GM19463 (cell line): ENCODE data around the gene ZNF689.
A peak's percentile ranks its signal among the peaks of the same experiment; 100 is the strongest.
"Not testable (repeated sequence)": the region's sequence is repeated elsewhere in the genome, so short reads cannot be mapped to it uniquely, and the experiment has no call there.

Experiments
- ATAC-seq: cut with Tn5 transposase; IDR thresholded peaks from one replicate; pipeline ENCODE4 v1.9.1; 2021; ENCODE audit warnings: mild to moderate bottlenecking, moderate library complexity; ENCODE audit not compliant: unreplicated experiment

The ZNF689 gene

DNA sequence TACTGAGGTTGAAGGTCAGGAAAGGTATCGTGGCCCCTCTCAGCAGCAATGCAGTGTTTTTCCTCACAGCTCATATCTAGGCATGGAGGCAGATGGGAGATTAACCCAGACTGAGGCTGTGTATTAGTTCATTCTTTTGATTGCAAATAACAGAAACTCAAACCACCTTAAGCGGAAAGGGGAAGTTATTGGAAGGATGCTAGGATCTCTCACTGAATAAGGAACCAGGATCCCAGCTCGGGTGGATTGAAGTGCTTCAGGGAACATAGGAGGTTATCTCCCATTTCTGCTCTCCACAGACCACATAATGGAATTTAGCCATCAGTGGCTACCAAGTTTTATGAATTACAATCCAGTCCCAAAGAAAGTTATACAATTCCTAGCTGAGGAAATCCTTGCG is 8.2 kb downstream of the ZNF689 start:
- ATAC-seq, result no peak

DNA sequence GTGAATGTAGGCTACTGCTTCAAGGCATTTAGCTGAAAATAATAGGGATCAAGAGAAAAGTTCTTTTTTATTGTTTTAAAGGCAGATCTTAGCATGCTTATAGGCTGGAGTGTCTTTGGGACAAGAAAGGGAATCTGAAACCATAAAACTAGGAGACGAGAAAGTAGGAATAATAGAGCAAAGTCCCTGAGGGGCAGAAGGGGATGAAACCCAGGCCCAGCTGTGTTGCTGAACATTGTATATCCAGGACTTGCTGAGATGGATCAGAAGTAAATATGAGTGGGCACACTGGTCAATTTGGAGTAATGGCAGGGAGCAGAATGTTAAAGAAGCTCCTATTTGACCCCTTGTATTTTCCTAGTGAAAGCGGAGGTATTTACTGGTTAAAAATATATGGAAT is 9.3 kb downstream of the ZNF689 start:
- ATAC-seq, result no peak

DNA sequence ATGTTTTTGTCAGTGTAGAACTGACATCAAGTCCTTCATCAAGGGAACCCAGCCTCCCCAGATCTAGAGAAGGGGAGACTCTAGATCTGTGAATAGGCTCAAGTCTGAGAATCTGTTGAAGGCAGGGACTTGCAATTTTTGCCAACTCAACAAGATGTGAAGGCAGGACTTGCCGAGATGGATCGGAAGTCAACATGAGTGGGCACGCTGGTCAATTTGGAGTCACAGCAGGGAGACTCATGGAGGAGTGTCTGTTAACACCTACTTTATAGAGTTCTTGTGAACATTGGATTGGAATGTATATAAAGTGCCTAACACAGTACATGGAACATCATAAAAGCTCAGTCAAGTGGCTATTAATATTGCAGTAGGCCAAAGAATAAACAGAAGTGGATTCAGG is 10.0 kb downstream of the ZNF689 start:
- no peak for ATAC-seq

DNA sequence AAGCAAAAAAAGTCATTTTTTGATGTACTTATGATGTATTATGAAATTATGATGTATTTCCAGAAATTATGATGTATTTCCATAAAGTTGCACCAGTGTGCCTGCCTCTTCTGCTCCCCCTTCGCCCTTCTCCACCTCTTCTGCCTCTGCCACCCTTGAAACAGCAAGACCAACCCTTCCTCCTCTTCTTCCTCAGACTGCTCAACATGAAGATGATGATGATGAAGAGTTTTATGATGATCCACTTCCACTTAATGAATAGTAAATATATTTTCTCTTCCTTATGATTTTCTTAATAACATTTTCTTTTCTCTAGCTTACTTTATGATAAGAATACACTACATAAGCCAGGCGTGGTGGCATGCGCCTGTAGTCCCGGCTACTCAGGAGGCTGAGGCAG is 17.3 kb downstream of the ZNF689 start:
- no peak for ATAC-seq

DNA sequence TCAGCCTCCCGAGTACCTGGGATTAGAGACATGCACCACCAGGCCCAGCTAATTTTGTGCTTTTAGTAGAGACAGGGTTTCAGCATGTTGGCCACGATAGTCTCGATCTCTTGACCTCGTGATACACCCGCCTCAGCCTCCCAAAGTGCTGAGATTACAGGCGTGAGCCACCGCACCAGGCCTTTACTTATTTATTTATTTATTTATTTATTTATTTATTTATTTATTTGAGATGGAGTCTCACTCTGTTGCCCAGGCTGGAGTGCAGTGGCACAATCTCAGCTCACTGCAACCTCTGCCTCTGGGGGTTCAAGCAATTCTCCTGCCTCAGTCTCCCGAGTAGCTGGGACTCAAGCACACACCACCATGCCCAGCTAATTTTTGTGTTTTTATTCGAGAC is 19.3 kb downstream of the ZNF689 start:
- ATAC-seq, result not testable (repeated sequence)

DNA sequence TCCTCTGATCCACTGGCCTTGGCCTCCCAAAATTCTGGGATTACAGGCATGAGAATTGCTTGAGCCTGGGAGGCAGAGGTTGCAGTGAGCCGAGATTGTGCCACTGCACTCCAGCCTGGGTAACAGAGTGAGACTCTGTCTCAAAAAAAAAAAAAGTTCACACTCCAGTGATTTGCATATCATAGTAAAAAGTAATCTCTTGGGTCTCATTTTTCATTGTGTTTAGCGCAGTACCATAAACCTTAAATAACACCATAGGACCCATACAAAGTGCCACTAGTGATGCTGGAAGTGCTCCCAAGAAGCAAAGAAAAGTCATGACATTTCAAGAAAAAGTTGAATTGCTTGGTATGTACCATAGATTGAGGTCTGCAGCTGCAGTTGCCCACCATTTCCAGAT is 20.6 kb downstream of the ZNF689 start:
- not testable (repeated sequence) for ATAC-seq

DNA sequence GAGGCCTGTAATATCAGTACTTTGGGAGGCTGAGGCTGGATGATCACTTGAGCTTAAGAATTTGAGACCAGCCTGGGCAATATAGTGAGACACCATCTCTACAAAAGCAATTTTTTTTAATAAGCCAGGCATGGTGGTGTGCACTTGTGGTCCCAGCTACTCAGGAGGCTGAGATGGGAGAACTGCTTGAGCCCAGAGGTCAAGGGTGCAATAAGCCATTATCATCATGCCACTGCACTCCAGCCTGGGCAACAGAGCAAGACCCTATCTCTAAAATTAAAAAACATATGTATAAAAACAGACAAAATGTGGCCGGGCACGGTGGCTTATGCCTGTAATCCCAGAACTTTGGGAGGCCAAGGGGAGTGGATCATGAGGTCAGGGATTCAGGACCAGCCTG is 21.5 kb downstream of the ZNF689 start:
- no peak for ATAC-seq

DNA sequence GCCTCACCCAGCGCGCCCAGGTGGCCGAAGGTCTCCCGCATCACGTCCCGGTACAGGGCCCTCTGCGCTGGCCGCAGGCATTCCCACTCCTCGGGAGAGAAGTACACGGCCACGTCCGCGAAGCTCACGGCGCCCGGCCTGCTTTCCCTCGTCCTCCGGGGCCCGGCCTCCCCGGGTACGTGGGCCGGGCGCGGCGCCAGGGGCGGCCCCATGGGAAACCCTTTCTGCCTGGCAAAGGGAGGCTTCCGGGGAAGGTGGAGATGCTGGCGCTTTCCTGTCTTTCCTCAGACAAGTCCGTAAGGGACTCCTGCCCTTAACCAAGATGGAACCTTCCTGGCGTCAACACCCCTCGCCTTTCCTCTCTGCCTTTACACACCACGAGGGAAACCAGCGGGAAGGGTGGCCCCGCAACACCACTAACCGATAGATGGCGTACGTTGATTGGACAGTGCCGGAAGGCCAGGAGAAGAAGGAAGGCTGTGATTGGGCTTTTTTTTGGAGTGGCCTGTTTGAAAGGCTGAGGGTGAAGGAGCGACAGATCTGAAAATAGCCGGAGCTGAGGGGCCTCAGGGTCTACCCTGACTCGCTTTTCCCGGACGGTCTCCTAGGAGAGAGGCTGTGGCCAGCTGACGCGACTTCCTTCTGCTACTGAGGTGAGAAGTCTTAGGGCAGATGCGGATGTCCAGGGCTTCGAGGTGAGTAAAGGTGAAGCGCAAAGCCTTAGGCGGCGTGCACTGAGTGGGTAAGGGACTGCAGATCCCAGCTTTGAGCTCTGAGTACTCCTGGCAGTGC is 24.6 kb downstream of the ZNF689 start, which contains the start of gene ZNF785:
ZNF785 (minus strand) TSS at position 298 of the 792 bp plus-strand sequence; CDS start at position 212, 86 bp downstream.
- ATAC-seq, result peak; percentile 96

DNA sequence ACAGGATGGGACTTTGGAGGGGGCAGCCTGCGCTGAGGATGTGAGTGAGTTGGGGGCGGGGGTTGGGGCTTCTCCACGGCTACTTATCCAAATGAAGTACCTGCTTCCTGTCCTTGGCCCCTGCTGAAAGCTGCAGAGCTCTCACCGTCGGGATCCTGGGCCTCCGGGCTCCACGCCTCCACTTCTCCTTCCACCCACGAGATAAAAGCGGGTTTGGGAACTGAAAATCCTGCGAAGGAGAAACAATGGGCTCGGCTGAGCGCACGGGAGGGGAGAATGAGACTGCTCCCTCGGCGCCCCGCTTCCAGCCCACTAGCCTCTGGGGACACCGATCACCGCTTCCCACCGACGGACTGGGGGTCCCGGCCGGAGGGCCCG is 25.2 kb downstream of the ZNF689 start:
- peak; percentile 16 for ATAC-seq

DNA sequence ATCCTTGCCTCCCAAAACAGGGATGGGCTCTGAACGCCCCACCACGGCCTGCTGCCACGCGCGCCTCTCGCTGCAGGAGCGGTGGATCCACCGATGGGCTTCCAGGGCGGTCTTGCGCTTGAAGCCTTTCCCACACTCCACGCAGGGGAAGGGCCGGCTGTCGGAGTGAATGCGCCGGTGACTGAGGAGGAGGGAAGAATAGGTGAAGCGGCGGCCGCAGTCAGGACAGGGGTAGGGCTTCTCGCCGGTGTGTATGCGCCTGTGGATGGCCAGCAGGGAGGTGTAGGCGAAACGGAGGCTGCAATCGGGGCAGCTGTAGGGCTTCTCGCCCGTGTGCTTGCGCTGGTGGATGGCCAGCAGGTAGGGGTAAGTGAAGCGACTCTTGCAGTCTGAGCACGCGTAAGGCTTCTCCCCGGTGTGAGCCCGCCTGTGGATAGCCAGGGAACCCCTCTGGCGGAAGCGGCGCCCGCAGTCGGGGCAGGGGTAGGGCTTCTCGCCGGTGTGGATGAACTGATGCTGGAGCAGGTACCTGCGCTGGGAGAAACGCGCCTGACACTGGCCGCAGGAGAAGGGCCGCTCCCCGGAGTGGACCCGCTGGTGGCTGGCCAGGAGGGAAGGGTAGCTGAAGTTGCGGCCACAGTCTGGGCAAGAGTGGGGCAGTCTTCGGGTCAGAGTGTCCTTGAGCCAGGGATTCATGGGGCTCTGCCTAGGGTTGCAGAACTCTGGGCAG is 27.4 kb downstream of the ZNF689 start:
- ATAC-seq, result no peak

DNA sequence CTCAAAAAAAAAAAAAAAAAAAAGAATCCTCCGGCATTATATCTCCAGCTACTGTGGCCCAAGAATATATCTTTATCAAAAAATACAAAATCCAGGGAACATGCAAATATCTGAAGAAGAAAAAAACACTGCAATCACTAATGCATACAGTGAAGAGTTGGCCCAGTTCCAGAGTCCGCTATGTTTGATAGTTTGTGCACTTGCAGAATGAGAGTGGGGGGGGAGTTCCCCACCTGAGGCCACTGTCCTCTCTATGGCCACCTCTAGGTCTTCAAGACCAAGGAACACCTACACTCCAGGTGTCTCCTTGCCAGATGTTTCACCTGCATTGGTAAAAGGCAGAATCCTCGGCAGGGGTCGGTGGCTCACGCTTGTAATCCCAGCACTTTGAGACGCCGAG is 28.7 kb downstream of the ZNF689 start:
- no peak for ATAC-seq

DNA sequence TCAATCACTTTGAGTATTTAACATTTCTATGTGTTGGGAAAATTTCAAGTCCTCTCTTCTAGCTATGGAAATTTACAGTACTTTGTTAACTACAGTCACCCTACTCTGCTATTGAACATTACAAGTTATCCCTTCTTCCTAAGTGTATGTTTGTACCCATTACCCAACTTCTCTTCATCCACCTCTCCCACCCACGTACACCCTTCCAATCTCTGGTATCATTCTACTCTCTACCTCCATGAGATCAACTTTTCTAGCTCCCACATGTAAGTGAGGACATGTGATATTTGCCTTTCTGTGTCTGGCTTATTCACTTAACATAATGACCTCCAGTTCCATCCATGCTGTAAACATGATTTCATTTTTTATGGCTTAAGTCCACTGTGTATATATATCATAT is 35.5 kb downstream of the ZNF689 start:
- ATAC-seq, result no peak

DNA sequence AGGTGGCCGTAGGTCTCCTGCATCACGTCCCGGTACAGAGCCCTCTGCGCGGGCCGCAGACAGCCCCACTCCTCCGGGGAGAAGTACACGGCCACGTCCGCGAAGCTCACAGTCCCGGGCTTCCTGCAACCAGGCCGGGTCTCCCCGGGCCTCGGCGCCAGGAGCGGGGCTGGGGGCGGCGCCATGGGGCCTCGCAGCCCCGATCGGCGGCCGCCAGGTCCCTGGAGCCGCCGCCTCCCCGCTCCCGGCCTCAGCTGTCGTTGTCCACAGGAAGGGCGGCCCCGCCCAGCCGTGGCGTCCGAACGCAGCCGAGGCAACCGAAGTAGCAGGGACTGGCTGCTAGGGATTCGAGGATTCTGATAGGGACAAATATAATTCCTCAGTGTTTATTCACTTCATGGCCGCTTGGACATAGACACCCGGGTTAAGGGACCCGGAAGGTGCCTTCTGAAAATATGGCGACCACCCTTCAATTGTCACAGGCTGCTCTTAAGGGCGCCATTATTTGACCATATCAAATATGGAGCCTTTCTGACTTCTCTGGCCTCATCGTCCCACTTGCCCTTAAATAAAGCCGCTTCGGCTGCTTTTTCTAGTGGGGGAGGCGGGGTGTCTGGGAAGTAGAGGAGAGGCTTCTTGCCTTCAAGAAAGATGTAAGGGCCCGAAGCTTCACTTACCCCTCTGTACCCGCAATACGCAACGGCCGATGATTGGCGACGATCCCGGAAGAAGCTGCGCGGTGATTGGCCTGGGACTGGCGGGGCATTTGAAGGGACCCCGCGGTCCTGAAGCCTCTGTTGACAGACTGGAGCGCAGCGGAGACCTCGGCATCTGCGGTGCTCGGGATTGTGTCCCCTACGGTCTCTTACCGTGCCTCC is 38.5 kb downstream of the ZNF689 start, which contains the start of gene ZNF688:
ZNF688 (minus strand) TSS at position 270 of the 878 bp plus-strand sequence; CDS start at position 185, 85 bp downstream.
- peak; percentile 69 for ATAC-seq

DNA sequence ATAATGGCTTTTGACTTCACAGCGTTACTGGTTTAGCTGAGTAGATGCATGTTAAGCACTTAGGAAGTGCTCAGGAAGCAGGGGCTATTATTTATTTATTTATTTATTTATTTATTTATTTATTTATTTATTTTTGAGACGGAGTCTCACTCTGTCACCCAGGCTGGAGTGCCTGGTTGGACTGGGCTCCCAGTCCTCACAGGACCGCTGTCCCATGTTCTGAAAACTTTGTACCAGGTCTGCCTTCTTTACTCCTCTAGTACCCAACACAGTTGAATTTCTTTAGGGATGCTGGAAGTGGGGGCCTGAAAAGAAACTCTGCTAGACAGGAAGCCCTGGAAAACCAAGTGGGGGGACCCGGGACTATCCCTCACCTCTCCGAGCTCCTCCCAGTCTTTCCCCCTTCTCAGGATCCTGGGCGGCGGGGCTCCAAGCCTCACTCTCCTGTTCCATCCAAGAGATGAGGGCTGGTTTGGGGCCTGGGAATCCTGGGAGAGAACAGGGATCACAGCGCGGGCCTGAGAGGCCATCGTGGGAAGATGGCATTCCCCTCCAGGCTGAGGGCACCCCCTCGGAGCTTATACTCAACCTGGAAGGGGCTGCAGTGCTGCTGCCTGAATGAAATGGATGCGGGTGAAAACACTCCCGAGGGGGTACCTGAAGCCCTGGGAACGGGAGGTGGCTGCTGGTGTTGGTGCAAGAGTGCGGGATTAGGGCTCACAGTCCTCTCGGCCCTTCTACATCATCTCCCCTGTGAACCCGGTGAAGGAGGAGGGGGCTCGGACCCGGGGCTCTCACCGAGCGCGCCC is 39.3 kb downstream of the ZNF689 start:
- ATAC-seq, result no peak

DNA sequence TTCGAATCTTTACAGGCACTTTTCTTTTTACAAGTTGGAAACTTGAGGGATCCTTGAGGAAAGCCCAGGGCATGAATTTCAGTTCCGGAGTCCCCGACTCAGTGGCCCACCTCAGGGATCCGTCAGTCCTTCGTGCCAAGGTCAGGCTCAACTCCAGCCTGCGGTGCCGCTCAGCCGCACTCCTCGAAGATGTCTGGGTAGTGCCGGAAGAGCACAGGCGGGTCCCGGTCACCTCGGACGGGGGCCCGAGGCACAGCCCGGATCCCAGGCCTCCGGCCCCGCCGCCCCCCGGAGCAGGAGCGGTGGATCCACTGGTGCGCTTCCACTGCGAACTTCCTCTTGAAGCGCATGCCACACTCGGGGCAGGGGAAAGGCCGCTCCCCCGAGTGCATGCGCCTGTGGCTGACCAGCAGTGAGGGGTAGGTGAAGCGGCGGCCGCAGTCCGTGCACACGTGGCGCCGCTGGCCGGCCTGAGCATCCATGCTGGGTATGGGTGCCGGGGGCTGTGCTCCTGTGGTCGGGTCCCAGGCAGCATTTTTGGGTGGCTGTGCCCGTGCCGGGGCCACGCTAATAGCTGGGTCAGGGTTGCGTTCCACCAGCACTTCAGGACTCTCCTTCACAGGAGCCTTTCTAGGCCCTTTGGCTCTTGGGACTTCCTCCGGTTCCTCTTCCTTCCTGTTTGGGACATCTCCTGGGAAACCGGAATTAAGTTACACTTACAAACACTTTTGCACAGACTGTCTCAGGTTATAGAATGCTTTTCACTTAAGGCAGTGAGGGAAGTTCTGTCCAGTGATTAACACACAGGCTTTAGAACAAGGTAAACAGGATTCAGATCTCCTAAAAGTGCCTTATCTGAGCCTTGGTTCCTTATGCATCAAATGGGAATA is 40.2 kb downstream of the ZNF689 start:
- ATAC-seq, result no peak

DNA sequence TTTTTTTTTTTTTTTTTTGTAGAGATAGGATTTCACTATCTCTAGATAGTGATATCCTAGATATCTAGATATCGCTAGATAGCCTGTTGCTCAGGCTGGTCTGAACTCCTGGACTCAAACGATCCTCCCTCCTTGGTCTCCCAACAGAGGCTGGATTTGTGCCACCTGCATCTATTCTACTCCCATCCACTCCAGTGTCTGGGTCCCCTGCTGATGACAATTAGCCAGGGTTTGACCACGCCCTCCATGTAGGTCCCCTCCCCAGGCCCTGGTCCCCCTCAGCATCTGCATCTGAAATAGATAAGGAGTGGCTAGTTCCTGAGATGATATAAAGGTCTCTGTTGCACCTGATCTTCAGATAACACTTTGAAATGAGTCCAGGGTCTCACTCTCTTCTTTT is 40.9 kb downstream of the ZNF689 start:
- ATAC-seq, result no peak

DNA sequence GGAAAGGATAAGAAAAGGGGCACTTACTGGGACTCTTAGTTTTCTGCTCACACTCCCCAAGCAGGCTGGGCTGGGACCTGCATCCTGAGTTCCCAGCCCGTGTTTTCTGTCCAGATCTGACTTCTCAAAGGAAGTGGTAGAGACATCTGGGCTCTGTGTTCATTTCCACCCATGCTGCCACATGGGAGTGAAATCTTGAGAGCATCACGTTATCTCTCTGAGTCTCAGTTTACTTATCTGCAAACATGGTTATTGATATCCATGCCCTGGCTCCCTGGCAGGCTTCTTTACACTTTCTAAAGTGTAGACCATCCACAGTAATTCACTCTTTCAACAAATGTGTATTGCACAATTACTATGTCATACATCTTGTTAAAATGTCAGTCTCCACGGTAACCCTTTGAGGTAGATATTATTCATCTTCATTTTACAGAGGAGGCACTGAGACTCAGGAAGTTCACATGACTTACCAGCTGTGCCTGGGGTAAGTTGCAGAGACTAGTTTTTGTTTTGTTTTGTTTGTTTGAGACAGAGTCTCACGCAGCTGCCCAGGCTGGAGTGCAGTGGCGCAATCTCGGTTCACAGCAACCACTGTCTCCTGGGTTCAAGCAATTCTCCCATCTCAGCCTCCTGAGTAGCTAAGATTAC is 42.1 kb downstream of the ZNF689 start:
- ATAC-seq, result peak; percentile 36

DNA sequence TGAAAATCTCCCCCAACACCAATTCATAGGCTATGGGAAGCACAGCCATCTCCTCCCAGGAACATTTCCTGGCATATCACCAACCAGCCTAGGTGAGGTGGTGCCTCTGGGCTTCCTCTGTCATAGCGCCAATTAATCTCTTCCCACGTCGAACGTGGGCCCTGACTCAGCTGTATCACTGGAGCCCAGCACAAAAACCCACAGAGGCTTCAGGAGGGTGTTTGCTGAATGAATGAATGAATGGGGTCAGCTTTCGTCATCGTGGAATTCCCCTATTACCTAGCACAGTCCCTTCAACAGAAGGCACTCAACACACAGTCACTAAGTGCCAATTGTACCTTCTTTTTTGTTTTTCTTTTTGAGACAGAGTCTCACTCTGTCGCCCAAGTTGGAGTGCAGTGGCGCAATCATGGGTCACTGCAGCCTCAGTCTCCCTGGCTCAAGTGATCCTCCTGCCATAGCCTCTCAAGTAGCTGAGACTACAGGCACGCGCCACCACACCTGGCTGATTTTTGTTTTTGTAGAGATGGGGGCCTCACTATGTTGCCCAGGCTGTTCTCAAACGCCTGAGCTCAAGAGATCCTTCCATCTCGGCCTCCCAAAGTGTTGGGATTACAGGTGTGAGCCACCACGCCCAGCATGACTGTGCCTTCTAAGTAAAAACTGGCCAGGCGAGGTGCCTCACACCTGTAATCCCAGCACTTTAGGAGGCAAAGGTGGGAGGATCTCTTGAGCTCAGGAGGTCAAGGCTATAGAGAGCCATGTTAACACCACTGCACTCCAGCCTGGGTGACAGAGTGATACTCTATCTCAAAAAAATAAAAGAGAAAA is 42.8 kb downstream of the ZNF689 start:
- no peak for ATAC-seq
